GM19455 (cell line): Measurements from ENCODE around the gene TNNI3K.

Experiments used
- ATAC-seq: cut with Tn5 transposase; IDR thresholded peaks from one replicate; pipeline ENCODE4 v1.9.1; 2021; ENCODE audit not compliant: unreplicated experiment

Gene TNNI3K

DNA sequence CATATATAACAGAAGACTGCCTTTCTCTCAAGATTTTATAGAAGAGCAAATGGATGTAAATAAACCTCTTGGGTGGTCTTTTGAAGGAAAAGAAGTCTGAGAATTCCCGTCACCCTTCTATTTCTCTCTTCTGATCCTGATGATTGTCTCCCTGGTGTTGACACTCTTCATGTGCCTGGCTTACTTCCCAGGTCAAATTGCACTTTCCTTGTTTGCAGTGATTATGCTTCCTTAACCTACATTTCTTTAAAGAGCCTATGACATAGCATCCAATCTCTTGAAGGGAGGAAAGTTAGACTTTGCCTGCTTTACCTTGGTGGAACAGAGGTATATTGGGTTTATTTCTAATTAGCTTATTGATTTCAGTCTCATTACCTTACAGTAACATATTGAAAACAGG, 197.1 kb downstream of the TNNI3K start:
- no peak for ATAC-seq

DNA sequence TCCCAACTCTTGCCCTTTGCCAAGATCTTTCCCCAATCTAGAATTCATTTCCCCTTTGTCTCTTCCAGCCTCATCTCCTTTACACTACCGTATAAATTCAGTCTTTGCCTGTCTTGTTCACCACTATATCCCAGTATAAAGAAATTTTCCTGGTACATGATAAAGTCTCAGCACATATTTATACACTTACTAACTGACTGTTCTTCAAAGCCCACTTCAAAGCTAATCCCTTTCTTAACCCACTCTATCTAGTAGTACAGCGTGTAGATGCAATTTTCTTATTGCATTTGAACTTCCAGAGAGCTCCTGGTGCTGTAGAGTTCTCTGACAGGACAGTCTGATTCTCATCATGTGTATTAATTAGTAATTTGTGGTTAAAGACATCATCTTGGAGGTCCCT, 199.1 kb downstream of the TNNI3K start:
- no peak for ATAC-seq

DNA sequence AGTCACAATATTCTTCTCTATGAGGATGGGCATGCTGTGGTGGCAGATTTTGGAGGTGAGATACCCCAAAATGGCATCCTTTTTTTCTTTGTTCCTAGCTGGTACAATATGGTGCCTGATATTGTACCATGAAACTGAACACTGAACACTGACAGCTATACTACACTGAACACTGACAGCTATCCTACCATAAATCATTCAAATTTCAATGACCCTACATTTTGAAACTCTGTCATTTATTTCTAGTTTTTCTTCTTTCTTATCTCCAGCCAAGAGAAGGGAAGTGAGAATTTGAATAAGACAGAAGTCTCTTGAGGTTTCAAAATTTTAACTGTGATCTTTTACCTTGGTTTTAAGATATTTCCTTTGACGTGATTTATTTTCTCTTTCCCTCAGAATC, 200.9 kb downstream of the TNNI3K start:
- ATAC-seq: no peak

DNA sequence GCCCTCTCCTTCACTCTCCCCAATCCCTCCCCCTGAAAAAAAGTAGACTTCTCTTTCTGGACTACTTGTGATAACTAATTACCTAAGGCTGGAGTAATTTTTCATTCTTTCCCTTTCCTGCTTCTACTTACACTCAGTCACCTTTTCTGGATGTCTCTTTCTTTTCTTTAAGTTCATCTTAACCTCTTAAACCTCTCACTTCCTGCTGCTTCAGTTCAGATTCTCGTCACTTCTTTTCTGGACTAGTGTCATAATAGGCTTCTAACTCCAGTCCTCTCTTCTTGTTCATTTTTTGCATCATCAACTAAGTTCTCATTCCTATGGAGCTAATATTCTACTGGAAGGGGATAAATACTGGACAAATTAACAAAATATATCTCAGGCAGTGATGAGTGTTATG, 201.8 kb downstream of the TNNI3K start:
- no peak for ATAC-seq

DNA sequence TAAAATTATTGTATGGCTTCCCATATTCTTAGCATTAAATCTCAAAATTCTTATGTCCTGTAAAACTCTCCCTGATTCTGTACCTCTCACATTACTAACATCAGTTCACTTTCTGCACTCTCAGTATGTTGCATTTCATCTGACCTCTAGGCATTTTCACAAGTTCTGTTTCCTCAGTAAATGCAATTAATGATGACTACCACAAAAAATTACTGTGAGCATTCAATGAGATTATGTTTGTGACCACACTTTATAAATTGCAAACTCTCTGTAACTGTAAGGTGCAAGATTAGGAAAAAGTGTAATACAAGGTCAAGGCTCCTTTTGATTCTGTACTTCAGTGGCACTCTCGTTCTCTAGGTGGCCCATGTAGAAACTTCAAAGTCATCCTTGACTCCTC, 216.8 kb downstream of the TNNI3K start:
- no peak for ATAC-seq

DNA sequence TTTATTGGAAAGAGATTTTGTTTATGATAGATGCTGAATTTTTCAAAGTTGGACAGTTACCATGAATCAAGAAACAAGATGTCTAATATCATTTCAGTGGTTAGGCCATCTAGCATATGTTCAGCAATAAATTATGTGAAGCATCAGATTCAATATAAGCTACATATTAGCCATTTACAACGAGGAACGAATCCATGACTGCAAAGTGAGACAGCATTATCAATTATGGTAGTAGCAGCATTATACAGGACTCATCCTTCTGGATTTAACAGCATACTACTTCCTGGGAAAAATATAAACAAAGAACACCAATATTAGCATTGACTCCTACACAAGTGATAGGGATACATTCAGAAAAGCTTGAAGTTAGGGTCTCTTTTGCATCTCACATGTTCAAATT, 218.1 kb downstream of the TNNI3K start:
- ATAC-seq: no peak

DNA sequence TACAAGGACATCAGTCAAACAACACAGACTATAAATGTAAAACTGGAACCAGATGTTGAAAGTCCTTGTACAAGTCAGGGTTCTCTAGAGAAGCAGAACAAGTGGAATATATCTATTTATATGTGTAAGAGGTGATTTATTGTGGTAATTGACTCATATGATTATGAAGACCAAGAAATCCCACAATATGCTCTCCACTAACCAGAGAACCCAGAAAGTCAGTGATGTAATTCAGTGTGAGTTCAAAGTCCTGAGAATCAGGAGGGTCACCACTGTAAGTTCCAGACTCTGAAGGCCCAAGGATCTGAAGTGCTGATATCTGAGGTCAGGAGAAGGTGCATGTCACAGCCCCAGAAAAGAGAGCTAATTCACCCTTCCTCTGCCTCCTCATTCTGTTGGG, 220.2 kb downstream of the TNNI3K start:
- ATAC-seq: no peak

DNA sequence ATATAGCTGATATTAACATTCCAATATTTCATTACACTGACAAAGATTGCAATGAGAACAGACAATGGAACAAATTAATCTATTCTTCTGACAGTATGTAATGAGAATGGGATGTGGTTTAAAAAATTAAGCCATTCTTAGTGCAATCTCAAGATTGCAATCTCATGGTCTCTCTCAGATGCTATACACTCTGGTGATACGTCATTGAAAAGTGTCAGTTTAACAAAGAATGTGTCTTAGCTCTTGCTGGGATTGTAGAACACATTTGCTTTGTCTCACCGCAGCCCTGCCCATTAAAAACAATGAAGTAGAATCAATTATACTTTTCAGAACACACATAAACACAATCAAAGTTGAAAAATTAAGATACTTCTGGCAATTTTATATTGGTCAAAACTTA, 222.1 kb downstream of the TNNI3K start:
- ATAC-seq: no peak

DNA sequence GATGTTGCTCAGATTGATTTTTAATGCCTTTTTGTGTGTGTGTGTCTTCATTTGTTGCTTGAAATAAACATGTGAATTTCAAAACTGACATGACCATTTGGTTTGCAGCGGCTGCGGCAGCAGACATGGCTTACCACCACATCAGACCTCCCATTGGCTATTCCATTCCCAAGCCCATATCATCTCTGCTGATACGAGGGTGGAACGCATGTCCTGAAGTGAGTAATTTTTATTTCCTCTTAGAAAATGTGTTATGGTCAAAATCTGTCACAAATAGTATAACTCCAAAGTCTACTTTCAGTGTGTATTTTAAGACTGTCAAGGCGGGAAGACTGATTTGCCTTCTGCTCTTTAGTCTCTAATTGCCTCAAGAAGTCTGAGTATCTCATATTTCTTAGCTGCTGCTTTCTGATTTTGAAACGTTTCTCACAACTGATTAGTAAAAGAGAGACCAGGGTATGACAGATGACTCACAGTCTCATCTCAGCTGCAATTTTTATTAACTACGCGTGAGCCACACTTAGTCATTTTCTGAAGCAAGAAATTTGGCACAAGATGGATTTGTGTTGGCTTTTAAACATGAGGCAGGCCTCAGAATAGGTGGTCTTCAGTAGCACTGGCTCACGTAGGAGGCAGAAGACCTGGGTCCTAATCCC, 228.3 kb downstream of the TNNI3K start:
- ATAC-seq: peak; percentile 62

DNA sequence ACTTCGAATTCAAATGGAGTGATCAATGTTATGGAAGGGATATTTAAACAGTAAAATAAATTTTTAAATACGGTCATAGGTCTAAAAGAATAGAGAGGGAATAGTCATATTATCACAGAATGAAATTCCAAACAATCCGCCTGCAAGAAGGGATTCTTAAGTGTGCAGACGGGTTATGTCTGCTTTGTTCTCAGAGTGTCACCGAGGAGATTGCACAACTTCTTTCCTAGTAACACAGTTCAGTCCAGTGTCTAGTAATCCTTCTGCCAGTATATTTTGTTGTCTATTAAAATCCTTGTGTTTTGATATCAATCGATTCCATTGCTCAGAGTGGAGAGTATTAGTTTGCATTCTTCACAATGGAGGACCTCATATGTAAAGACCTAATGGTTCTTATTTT, 228.8 kb downstream of the TNNI3K start:
- ATAC-seq: no peak

DNA sequence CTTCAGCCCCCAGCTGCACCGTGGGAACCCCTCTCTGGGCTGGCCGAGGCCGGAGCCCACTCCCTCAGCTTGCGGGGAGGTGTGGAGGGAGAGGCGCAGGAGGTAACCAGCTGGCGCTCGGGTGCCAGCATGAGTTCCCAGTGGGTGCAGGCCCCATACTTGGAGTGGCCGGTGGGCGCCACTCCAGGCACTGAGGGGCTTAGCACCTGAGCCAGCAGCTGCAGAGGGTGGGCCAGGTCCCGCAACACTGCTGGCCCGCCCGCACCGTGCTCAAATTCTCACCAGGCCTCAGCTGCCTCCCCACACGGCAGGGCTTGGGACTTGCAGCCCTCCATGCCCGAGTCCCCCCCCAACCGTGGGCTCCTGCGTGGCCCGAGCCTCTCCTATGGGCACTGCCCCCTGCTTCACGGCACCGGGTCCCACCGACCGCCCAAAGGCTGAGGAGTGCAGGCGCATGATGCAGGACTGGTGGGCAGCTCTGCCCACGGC, 230.1 kb downstream of the TNNI3K start:
- no peak for ATAC-seq

DNA sequence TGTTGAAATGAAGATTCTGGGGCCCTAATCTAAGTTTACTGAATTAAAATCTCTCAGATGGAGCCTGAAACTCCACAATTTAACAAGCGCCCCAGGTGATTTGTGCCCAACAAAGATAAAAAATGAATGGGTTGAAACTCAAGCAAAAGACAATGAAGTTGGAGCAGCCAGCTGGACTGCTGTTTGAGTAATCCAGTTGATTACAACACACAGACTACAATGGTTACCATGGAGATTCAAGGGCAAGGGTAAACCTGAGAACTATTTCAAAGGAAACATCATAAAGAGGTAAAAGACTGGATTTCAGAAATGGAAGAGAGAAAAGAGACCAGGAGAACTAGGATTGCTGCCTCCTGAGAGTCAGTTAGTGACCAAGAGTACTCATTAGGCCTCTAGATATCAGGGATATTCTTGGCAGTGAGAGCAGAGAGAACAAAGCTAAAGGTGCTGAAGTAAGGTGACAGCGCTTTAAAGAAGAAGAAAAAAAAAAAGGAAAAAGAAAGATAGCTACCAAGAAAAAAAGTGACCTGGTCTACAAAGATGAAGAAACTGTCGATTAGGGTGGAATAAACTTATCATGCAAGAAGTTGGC, 232.7 kb downstream of the TNNI3K start:
- ATAC-seq: no peak

DNA sequence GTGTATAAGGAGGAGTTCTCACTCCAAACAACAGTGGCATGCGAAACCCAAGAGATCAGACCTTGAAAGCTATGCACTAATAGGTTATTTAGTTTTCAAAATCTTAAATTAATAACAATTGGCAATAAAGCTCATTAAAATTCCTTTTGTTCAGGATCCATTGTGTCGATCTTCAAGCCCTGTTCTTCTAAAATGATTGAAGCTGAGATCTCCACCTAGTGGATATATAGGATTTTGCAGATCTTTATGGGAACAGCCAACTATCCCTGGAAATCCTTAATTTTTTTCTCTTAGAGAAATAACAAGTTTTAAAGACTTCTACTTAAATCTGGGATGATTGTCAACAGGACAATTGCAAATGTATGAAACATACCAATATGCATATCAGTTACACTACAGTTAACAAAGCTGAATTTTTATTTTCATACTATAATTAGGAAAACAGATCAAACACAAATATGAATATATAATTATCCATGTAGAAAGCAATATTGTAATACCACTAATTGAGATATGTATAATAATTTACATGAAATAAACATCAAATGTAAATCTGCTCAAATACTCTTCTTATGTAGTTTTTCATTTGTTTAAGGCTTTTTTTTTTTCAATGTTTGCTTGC, 233.9 kb downstream of the TNNI3K start:
- ATAC-seq: no peak

DNA sequence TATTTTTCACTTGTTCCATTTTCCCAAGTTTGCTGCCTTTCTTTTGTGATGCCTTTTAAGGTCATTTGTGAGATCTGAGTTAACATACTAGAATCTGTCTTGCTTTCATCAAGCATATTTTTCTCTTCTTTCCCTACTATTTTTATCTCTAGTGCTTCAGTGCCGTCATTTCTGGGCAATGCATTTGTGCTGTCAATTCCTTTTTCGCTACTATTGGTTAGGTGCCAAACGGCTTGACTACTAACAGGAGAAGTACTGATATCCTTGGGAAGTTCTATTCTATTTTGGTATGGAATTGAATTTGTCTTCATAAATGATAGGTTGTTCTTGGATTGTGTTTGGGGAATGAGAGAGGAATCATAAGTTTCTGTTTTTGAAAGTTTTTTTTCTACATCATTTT, 235.1 kb downstream of the TNNI3K start:
- ATAC-seq: no peak

DNA sequence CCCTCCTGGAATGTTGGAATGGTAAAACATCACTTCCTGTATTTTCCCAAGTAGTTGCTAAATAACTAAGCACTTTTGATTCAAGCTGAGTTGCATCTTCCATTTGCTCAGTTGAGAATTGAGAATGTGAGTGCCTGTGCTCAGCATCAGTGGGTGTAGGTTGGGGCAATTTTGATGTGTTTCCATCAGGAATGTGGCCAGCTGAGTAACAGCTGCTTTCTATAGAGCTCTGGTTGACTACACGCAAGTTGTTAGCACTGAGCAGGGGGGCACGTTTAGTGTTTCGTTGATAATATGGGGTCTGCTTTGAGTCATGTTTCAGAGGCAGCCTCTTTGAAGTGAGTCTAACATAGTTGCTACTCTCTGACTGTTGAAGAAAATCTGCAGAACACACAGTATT, 235.7 kb downstream of the TNNI3K start:
- no peak for ATAC-seq

DNA sequence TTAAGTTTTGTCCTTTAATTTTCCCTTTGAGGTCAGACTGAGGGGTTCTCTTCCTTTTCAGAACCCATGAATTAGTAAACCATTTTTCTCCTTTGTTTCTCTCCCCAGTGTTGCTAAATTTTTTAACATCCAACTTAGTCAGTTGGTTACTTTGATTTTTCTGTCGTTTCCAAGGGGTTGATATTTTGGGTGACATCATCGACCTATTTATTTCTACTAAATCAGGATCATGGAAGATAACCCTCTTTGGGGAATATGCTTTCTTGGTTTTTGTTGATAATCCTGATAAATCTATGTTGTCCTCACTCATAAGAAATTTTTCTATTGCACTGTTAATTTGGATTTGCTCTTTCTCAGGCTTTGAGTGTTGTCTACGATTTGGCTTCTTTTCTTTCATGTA, 236.3 kb downstream of the TNNI3K start:
- ATAC-seq: no peak

DNA sequence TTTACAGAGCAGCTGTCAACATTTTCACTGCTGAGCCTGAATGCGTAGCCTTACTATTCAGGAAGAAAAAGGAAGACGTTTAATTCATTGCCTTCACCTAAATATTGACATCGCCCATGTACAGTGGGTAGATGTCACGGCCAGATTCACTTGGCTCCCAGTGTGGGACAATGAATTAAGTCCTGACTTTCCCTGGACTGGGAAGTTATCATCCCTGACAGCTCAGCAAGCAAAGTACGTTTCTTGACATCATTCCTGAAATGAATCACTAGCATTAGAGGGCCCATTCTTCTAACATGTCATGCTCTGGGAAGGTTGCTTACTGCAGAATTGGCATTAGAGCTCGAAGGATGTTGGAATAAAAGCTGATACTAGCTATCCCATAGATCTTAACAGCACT, 239.4 kb downstream of the TNNI3K start:
- ATAC-seq: no peak

DNA sequence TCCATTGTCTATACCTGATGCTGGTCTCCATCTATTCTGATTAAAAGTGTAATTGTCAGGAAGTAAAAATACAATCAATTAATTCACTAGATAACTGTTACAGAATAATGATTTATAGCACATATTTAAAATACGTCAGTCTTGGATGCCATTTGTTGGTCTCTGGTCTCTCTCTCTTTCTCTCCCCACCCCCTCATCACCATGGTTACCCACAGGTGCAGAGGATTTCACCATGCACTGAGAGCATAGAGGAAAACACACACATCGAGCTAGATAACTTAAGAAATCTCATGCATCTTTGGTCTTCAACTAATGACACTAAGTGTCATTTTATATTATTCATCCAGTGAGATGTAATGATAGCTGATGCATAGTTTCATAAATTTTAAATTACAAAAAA, 243.8 kb downstream of the TNNI3K start:
- ATAC-seq: no peak

DNA sequence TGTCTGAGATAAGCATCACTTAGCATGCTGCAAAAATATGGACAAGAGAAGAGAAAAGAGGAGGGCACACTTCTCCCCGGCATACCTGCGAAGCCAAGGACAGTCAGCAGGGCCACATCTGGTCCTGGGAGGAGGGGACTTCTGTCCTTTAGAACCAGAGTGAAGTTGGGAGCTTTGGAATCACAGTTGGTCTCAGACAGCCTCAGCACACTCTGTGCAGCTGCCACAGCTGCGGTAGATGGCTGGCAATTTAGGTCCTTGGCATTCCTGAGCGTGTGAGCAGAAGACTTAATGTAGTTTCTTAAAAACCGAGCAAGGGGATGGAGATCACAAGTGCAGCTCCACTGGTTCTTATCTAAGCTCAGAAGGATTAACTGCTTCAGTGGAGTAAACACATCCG, 244.9 kb downstream of the TNNI3K start:
- ATAC-seq: no peak

DNA sequence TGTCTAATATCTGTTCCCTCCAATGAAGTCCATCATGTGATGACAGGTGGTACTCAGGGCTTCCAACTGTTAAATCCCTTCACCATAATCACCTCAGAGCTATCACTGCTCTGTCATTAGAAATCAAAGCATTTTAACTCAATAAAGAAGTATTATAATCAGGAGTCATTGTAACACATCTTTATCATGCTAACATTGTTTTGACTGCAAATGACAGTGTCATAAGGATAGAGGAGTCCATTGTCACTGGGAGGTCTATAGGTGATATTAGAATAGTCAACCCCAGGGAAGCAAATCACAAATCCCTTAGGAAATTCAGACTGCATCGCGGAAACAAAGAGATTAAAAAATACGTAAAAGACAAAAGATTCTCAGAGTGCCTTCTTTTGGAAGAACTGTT, 246.4 kb downstream of the TNNI3K start:
- no peak for ATAC-seq

DNA sequence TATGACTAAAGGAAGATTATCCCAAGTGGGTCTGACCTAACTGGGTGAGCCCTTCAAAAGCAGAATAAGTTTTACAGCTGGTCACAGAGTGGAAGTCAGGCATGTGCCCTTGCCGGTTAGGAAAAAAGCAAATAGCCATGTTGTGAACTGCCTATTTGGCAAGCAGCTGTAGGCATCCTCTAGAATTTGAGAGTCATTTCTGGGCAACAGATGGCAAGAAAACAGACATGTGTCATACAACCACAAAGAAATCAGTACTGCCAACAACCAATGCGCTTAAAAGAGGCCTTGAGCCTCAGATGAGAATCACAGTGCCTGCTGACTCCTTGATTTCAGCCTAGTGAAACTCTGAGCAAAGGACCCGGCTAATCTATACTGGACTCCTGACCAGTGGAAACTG, 250.4 kb downstream of the TNNI3K start:
- no peak for ATAC-seq

DNA sequence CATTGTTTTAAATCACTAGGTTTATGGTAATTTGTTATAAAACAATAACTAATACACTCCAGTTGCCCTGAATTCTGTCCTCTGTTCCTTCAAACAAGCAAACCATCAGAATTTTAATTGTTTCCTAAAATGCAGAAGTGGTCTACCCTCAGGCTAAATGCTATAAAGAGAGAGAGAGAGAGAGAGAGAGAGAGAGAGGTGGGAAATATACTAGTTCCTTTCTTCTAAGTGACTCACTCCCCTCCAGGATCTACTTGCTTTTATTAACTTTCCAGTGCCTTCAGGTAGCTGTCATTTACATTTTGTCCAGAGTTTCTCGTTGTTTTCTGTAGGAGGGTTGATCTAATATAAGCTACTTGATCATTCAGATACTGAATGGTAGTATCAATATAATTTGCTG, 250.8 kb downstream of the TNNI3K start:
- no peak for ATAC-seq

DNA sequence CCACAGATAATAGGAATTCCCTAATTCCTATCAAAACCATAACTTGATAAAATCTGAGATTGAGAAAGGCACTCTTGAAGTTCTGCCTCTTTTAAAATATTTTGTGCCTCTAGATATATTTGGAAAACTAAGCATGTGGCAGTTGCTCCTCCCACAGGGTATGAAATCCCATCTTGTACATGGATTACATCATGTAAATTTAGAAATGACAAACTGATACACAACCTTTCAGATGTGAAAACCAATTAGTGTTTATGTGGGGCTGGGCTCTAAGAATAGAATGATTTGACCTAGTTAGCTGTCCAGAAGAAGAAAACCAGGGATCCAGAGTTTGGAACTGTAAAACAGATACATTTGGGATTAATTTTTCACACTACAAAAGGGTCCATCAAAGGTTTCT, 261.5 kb downstream of the TNNI3K start:
- no peak for ATAC-seq
